GM23338 (cell line): ENCODE data around the gene PNMA8B.
"Not testable (repeated sequence)": the region's sequence is repeated elsewhere in the genome, so short reads cannot be mapped to it uniquely, and the experiment has no call there.

ENCODE experiments used
- EZH2 ChIP-seq: fragments of 200-600 bp; sonication (generic); IDR thresholded peaks from one replicate; pipeline ENCODE4 v1.8.0; 2017; ENCODE audit warnings: antibody characterized with exemption, mild to moderate bottlenecking, low read depth; ENCODE audit not compliant: unreplicated experiment
- EZH2phosphoT487 ChIP-seq: fragments of 200-600 bp; sonication (generic); IDR thresholded peaks from one replicate; pipeline ENCODE4 v1.8.1; 2018; ENCODE audit warnings: antibody characterized with exemption; ENCODE audit not compliant: unreplicated experiment
- JUNB ChIP-seq: IDR thresholded peaks from one replicate; pipeline ENCODE4 v1.6.1; 2016; ENCODE audit warnings: antibody characterized with exemption; ENCODE audit not compliant: unreplicated experiment
- NANOG ChIP-seq: IDR thresholded peaks from 2 replicates; pipeline ENCODE4 v1.6.1; 2016; ENCODE audit warnings: antibody characterized with exemption, borderline replicate concordance
- POLR2AphosphoS5 ChIP-seq: IDR thresholded peaks from 2 replicates; pipeline ENCODE4 v1.6.1; 2016; ENCODE audit warnings: antibody characterized with exemption, low read depth
- ZNF114 ChIP-seq: fragments of 250-450 bp; sonication (Bioruptor Pico); IDR thresholded peaks from 2 replicates; pipeline ENCODE4 v1.5.0; 2020; ENCODE audit warnings: mild to moderate bottlenecking, moderate library complexity
- TF ChIP-seq, protein P1 (sequence below), 2 experiments: fragments of 200-600 bp in 1 of 2; sonication (generic) in 1 of 2; conservative IDR thresholded peaks; 2 replicates each; pipeline versions ENCODE4 v1.5.1 to v1.6.1; 2016 to 2017; ENCODE audit warnings: antibody characterized with exemption in 2 of 2, low read depth in 2 of 2, mild to moderate bottlenecking in 2 of 2, moderate library complexity in 1 of 2
- TF ChIP-seq, protein P2 (sequence below): IDR thresholded peaks from one replicate; pipeline ENCODE4 v1.6.1; 2018; ENCODE audit warnings: antibody characterized with exemption; ENCODE audit not compliant: unreplicated experiment

DNA sequence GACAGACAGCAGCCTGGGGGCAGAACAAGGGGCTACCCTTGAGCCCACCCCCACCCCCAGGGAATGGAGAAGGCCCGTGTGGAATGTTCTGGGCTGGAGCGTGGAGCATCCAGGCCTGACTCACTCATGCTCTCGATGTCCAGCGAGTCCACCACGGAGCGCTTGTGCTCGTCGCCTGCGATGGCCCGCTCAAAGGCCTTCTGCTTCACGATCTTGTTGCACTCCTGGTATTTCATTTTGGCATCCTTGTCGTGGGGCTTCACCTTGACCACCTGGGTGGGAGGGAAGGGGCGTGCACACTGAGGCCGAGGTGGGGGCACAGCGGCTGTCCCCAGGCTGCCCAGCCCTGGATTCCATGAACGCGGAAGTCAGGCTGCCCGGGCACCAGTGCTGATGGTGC is 31.1 kb upstream of the PNMA8B start:
- not testable (repeated sequence) for TF ChIP-seq EZH2; POLR2AphosphoS5; NANOG; JUNB; ZNF114 (CRISPR knock-in tag); EZH2phosphoT487
- TF ChIP-seq, protein P1, sequence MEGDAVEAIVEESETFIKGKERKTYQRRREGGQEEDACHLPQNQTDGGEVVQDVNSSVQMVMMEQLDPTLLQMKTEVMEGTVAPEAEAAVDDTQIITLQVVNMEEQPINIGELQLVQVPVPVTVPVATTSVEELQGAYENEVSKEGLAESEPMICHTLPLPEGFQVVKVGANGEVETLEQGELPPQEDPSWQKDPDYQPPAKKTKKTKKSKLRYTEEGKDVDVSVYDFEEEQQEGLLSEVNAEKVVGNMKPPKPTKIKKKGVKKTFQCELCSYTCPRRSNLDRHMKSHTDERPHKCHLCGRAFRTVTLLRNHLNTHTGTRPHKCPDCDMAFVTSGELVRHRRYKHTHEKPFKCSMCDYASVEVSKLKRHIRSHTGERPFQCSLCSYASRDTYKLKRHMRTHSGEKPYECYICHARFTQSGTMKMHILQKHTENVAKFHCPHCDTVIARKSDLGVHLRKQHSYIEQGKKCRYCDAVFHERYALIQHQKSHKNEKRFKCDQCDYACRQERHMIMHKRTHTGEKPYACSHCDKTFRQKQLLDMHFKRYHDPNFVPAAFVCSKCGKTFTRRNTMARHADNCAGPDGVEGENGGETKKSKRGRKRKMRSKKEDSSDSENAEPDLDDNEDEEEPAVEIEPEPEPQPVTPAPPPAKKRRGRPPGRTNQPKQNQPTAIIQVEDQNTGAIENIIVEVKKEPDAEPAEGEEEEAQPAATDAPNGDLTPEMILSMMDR (conservative IDR thresholded peaks at IDR 0.05; ENCODE audit: low read depth in 2 of 2), result not testable (repeated sequence)
- TF ChIP-seq, protein P2, sequence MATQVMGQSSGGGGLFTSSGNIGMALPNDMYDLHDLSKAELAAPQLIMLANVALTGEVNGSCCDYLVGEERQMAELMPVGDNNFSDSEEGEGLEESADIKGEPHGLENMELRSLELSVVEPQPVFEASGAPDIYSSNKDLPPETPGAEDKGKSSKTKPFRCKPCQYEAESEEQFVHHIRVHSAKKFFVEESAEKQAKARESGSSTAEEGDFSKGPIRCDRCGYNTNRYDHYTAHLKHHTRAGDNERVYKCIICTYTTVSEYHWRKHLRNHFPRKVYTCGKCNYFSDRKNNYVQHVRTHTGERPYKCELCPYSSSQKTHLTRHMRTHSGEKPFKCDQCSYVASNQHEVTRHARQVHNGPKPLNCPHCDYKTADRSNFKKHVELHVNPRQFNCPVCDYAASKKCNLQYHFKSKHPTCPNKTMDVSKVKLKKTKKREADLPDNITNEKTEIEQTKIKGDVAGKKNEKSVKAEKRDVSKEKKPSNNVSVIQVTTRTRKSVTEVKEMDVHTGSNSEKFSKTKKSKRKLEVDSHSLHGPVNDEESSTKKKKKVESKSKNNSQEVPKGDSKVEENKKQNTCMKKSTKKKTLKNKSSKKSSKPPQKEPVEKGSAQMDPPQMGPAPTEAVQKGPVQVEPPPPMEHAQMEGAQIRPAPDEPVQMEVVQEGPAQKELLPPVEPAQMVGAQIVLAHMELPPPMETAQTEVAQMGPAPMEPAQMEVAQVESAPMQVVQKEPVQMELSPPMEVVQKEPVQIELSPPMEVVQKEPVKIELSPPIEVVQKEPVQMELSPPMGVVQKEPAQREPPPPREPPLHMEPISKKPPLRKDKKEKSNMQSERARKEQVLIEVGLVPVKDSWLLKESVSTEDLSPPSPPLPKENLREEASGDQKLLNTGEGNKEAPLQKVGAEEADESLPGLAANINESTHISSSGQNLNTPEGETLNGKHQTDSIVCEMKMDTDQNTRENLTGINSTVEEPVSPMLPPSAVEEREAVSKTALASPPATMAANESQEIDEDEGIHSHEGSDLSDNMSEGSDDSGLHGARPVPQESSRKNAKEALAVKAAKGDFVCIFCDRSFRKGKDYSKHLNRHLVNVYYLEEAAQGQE, result not testable (repeated sequence)
